NCI-H774 (cell line): ENCODE data around the gene MIER1.
"Not testable (repeated sequence)": the region's sequence is repeated elsewhere in the genome, so short reads cannot be mapped to it uniquely, and the experiment has no call there.

Experiments
- DNase-seq: peaks from one replicate; lab custom pipeline; 2025; lab: John Stamatoyannopoulos, UW

The MIER1 gene

DNA sequence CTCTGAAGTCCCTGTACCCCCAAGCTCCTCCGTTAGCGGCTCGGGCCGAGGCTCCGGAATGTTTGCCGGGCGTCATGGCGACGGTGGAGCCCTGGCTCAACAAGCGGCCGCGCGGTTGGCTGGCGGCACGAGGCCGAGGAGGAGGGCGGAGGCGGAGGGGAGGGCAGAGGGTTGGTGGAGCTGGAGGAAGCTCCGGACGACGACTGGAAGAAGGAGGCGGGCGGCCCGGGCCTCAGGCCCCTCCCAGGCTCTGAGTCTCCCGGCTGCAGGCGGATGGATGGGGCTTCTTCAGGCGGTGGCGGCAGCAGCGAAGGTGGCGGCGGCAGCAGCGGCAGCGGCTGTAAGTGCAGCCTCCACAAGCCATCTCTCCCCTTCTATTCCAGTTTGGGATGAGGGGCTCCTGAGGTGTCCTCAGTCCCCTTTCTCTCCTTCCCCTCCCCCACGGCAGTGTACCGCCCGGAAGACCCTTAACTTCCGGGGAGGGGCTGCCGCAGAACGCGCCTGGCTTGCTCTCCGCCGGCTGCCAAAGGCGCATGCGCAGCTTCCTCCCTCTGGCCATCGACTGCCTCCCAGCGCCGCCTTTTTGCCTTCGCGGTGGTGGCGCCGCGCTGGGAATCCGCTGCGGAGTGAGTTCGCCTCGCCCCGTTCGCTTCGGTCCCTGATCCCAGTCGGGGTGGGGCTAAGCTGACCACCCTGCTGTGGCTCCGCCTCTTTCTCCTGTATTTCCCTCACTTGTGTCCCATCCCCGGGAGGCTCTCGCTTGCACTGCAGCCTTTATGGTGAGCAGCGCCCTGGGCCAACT, at the start of gene MIER1, which contains the start of gene DNAI4:
Gene MIER1 (plus strand): TSS at position 235 of the 802 bp plus-strand sequence. CDS start 39 bp downstream, at position 274.
Gene DNAI4 (minus strand): TSS at position 101 of the 802 bp plus-strand sequence. CDS start 25 bp downstream, at position 76.
- peak; percentile 97 for DNase-seq

- no peak for DNase-seq
Observed at GRCh38 chr1:66876664-66877063, 48.1 kb upstream of the MIER1 start.

DNA sequence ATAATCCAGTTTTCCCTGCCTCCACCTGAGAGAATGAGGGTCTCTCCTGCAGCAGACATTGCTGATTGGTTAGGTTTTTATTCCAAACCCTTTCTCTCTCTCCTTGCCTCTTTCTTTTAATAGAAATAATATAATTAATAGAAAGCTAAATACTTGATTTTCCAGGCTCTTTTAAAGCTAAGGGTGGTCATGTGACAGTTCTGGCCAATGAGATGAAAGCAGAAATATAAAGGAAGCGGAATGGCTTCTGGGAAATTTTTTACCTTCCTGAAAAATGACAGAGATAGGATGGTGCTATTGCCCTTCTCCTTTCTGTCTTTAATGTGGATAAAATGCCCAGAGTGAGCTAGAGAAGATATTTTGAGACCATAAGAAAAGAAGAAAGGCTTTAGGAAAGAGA, 35.8 kb upstream of the MIER1 start:
- no peak for DNase-seq

DNA sequence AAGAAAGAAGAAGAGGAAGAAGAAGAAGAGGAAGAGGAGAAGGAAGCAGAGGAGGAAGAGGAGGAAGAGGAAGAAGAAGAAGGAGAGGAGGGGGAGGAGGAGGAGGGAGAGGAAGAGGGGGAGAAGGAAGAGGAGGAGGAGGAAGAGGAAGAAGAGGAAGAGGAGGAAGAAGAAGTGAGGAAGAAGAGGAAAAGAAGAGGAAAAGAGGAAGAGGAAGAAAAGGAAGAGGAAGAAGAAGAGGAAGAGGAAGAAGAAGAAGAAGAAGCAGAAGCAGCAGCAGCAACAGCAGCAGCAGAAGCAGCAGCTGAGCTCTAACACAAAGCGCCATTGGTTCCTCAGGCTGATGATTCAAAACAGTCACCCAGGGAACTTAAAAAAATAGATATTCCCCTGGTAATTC, 34.2 kb upstream of the MIER1 start:
- DNase-seq = no peak

GRCh38 chr1:66893712-66894111, 31.1 kb upstream of the MIER1 start:
- no peak for DNase-seq

DNA sequence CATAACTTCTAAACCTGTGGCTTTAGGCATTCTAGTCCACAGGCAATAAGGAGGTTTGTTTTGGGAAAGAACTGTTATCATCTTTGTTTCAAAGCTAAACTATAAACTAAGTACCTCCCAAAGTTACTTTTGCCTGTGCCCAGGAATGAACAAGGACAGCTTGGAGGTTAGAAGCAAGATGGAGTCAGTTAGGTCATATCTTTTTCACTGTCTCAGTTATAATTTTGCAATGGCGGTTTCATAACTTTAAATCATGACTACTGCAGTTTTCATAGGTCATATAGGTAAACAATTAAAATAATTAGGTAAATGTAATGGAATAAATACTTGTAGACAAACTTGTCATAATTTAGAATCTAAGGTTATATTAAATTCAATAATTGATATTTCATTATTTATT, 9.6 kb upstream of the MIER1 start:
- not testable (repeated sequence) for DNase-seq

GRCh38 chr1:66916320-66916719, 8.5 kb upstream of the MIER1 start:
- no peak for DNase-seq

- DNase-seq = no peak
Observed at GRCh38 chr1:66917476-66917875, 7.3 kb upstream of the MIER1 start.

GRCh38 chr1:66919063-66919462, 5.7 kb upstream of the MIER1 start:
- DNase-seq = no peak

GRCh38 chr1:66919828-66920227, 5.0 kb upstream of the MIER1 start:
- no peak for DNase-seq

DNA sequence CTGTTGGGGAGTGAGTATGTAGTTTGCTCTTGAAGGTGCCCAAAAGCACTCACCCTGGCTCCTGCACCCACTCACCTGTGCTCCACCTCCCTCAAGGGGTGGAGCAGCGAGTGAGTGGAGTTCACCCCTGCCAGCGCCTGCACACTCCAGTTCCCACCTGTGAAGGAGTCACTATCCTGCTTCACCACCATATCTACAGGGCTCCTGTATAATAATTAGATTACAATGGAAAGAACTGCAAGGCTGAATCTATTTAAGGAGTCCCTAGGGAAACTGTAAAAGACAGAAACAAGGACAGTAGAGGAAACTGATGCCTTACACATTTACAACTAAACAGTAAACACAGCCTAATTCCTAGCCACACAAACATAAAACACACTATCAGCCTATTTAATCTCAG, 4.2 kb upstream of the MIER1 start:
- DNase-seq = no peak

DNA sequence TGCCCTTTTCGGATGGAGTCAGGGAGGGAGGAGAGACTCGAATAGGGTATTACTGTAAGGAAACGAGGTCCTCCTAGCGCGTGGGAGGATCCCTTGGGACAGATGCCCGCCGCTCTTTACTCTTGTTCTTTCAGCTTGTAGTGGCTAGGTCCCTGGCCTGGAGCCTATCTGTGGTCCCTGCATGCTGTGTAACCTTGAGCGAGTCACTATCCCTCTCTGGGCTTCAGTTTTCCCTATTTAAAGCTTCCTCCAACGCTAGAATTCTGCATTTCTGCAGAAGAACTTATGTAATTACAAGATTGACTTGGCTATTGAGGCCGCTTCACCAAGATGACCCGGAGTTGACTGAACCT, 744 bp downstream of the MIER1 start:
- no peak for DNase-seq

DNA sequence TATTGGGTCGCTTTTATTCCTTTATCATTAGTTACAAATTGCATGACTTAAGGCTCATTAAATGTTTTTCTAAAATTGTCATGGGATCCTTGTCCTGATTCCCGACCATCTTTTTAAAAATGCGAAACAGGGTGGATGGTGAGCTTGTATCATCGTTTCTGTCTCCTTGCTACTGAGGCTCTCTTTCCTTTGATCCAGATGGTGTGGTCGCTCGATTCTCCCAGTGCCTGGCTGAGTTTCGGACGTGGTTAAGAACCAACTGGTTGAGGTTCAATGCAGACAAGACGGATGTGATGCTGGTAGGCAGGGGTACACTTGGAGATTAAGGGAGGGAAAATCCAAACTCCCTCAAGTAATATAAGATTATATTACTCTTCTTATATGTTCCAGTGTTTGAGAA, 1.2 kb downstream of the MIER1 start:
- DNase-seq = no peak

DNA sequence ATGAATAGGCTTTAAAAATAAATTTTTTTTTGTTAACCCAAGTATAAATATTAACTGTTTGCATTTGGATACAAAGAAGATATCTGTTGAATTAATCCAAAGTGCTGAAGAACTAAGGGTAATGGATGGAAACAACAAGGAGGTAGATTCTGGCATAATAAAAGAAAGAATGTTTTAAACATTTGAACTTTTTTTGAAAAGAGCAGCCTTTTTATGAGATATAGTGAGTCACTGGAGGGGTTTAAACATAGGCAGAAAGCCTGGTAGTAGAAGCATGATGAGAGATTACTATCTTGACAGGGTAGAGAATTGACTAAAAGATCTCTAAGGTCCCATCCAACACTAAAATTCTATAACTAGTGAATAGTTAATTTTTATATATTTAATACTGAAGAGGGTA, 2.7 kb downstream of the MIER1 start:
- DNase-seq = no peak

- DNase-seq = no peak
Observed at GRCh38 chr1:66929146-66929688, 4.4 kb downstream of the MIER1 start.

- no peak for DNase-seq
Observed at GRCh38 chr1:66929691-66929998, 4.9 kb downstream of the MIER1 start.

GRCh38 chr1:66929999-66930822, 5.4 kb downstream of the MIER1 start:
- DNase-seq = peak; percentile 94

GRCh38 chr1:66930823-66931174, 6.0 kb downstream of the MIER1 start:
- no peak for DNase-seq

- no peak for DNase-seq
Observed at GRCh38 chr1:66931590-66931989, 6.8 kb downstream of the MIER1 start.

GRCh38 chr1:66932291-66932690, 7.5 kb downstream of the MIER1 start:
- no peak for DNase-seq

DNA sequence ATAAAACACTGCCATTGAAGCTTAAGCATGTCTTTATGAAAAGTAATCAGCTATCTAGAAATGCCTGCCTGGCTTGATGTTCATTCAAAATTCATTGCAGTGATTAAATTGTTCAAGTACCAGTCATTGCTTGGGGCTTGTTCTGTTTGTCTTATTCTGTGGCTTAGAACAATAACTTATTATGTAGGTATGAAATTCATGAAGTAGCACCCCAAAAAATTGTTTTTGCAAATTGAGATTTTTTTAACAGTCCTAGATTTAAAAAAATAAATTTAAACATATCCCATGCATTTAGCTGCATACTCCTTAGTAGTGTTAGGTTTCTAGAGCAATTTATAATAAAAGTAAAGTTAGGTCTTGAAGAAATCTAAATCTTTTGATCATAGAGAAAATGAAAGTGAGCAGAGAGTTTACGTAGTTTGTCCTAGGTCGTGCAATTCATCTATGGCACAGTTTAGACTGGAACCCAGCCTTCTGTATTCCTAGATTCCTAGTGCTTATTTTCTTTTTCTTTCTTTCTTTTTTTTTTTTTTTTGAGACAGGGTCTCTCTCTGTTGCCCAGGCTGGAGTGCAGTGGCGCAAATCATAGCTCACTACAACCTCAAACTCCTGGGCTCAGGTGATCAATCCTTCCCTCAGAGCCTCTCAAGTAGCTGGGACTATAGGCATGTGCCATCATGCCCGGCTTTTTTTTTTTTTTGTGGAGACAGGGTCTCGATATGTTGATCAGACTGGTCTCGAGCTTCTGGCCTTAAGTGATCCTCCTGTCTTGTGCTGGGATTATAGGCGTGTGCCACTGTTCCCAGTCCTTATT, 9.3 kb downstream of the MIER1 start:
- DNase-seq = no peak

DNA sequence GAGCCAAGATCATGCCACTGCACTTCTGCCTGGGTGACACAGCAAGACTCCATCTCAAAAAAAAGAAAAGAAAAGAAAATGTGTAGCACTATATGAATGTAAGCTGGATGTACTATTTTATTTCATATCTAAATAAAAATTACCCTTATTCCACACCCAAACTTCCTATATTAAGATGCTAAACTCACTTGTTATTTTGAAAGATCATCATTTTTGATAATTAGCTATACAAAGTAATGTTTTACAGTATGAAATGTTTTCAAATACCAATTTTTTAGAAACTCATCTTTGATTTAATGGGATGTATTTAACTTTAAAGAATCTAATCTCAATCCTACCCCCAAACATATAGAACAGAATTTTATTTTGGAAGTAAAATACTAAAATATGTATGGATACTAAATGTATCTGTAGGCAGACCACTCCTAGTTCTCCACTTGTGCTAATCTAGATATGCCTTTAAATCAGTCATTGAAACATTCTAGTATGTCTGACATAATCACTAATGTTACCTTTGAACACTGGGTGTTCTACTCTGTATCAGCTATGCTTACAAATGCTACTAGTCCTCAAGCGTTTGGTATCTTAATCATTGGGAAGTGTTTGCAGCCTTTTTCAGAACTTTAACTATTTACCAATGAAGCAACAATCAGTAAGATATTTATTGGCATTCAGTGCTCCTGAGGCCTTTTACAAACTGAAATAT, 12.9 kb downstream of the MIER1 start:
- no peak for DNase-seq
